HG03354 (cell line): Measurements from ENCODE around the gene APC2.
"Not testable (repeated sequence)": the region's sequence is repeated elsewhere in the genome, so short reads cannot be mapped to it uniquely, and the experiment has no call there.

Experiments
- ATAC-seq: cut with Tn5 transposase; IDR thresholded peaks from one replicate; pipeline ENCODE4 v1.9.1; 2021; ENCODE audit warnings: mild to moderate bottlenecking; ENCODE audit not compliant: unreplicated experiment, poor library complexity, severe bottlenecking

The APC2 gene

DNA sequence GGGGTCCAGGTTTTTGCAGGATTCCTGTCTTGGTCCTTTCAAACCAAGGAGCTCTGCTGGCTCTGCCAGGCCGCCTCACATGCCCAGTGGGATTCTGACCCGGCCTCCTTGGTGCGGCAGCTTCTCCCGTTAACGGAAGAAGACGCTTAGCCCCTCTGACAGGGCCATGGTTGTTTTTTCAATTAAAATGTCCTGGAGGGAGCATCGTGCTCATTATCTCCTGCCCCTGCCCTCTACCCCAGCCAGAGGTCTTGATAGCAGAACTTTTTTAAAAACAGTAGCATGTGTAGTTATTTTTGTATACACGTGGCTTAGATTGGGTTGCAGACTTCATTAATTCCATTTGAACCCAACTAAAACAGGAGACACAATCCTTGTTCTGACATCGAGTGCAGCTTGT, 23.2 kb upstream of the APC2 start:
- ATAC-seq = no peak

DNA sequence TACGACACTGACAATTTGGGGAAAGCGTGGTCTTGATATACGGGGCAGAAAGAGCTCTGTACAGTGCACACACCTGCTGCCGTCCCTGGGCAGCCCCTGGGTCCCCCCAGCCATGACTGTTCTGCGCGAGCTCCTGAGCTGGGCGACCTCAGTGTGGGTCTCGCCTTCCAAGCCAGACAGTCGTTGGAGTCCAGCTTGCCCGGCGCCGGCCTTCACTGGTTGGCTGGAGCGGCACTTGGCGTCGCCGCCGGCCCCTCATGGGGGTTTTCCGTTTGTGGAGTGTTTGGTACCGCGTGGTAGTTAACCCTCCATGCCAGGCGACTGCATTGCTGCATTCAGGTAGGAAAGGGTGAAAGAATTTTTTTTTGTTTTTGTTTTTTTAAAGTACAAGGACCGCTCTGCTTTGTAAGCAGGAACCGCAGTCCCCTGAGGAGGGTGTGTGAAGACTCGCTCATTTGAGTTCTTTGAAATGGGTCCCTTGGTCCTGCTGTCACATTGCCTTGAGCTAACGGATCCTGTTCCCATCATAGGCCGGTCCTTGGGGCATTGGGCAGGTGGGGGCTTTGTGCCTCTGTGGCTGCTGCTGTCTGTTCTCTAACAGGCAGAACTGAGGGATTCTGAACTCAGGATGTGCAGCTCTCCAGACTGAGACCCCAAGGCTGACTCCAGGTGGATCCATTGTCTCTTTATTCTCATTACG, 22.6 kb upstream of the APC2 start:
- ATAC-seq = no peak

DNA sequence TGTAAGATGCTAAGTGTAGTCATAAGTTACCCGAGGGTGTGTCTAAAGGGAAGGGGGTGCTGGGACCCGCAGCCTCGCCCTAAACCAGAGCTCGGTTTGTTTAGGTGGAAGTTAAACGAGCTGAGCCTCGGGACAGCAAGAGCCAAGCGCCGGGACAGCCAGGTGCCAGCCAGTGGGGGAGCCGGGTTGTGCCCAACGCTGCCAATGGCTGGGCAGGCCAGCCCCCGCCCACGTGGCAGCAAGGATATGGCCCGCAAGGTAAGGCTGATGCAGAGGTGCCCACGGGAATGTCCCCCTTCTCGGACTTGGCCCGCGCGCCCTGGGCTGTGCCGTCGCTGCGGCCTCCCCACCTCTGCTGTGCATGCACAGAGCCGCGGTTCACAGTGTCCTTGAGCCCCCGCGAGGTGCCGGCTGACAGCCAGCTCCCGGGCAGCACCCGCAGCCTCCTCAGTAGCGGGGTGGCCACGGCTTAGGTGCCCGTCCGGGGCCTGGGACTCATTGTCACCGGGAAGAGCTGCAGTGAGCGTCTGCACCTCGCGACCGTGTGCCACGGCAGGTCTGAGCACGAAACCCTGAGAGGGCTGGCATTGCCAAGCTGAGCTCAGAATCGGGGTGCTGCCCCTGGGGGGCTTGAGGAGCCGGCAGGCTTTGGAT, 21.1 kb upstream of the APC2 start:
- no peak for ATAC-seq

DNA sequence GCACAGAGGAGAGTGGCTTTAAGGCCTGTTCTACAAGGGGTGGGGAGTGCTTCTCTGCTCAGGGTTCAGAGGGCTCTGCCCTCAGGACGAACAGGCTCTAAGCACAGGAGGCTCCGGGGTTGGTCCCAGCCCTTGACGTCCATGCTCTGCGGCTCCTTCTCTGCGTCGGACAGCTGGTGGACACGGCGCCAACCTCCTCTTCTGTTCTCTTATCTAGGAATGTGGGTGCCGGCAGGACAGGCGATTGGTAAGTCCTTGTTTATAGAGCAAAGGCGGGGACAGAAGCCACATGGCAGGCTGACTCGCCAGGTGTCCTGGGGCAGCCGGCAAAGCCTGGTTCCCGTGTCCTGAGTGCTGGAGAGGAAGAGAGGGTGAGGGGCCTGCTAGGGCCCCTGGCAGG, 20.2 kb upstream of the APC2 start:
- ATAC-seq = no peak

DNA sequence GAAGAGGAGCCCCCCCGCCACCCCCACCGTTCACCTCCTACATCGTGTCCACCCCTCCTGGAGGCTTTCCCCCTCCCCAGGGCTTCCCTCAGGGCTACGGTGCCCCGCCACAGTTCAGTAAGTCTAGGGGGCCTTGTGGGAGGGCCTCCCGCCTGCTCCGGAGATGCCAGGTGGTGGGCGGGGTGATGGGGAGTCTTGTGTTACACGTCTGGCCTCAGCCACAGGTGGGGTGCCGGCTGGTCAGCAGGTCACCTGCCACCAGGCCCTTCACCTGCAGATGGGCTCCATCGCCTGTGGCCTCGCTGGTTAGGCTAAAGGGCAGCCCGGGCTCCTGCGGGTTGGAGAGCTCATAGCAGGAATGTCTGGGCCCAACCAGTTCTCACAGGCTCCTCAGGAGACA, 19.7 kb upstream of the APC2 start:
- ATAC-seq = no peak

DNA sequence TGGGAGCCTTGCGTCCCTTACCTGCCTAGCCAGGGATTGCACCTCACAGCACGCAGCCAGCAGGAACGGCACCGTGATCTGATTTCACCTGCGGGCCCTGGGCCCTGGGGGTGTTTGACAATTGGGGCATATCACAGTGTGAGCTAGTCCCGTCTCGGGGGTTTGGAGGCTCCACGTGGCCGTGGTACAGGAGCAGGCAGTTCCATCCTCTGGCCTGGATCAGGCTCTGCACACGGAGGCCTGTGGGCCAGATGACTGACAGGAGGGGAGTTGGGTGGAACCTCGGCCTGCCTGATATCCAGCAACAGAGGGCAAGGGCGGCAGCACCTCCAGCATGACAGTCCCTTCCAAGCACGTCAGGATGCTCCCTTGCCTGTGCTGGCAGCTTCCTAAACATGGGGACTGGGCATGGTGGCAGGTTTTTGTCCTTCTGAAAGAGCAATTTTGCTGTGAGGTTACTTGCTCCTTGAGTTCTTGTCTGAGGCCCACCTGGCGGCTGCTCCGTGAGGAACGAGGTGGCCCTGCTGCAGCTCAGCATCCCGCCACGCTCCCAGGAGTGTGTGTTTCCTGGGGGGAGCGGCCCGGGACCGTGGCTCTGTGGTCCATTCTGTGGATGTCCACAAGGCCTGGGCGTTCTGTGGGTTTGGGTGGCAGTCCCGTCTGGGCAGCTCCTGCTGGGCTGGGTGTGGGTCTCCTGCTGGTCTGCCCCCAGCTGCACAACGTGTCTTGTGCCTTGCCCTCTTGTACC, 18.0 kb upstream of the APC2 start:
- no peak for ATAC-seq

DNA sequence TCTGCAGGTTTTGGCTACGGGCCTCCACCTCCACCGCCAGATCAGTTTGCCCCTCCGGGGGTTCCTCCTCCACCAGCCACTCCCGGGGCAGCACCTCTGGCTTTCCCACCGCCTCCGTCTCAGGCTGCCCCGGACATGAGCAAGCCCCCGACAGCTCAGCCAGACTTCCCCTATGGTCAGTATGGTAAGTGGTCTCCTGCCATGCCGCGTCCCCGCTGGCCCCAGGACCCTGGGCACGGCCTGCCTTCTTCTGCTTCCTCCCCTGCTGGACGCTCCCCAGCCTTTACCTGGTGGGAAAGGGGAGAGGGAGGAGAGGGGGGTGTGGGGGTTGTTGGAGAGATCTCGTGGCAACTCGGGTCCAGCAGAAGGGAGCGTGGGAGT, 17.4 kb upstream of the APC2 start:
- no peak for ATAC-seq

DNA sequence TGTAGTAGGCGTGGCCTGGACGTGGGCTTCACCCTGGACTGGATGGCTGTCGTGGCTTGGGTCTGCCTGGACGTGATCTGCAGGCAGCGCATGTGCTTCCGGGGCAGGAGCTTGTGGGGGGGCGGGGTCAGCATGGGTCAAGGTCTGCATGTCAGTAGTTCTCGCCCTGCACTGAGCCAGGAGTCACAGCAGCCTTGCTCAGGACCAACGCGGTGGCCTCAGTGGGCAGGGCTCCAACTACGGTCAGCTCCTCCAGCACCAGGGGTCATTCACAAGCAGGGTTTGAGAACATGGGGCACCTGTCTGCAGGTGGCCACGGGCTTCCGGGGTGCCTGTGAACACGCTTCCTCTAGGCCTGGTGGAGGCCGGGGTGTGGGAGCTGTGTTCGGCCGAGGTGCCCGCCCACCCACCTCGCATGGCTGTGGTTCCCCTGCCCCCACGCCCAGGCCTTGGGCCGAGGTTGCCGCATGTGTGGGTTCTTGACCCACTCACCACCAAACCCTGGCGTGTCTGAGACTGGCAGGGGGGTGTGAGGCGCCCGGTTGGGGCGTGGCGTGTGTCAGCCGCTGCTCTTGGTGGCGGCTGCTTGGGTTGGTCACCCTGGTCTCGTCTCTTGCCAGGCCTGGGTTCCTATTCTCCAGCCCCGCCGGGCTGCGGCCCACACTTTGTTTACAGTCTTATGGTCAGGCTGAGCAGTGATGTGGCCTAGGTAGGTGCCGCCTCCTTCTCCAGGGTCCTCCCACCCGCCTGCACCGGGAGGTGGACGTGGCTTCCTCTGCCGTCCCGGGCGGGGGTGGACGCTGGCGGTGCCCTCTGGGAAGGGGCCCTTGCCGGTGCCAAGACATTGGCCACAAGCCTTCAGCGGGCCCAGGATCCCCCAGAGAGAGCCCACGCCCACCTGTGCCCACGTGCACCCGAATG, 16.5 kb upstream of the APC2 start:
- ATAC-seq = no peak

DNA sequence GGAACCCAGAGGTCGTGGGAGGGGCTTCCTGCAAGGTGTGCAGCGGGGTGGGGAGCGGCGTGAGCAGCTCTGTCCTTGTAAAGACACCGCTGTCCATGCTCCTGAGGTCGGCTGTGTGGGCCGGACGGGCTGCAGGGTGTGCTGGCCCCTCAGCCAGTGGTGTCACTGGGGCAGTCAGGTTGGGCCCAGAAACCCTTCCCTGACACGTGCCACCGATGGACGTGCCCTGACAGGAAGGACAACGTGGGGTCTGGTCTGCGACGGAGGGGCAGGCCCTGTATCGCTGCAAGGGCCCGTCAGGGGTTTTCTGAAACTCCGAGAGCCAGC, 15.9 kb upstream of the APC2 start:
- no peak for ATAC-seq

DNA sequence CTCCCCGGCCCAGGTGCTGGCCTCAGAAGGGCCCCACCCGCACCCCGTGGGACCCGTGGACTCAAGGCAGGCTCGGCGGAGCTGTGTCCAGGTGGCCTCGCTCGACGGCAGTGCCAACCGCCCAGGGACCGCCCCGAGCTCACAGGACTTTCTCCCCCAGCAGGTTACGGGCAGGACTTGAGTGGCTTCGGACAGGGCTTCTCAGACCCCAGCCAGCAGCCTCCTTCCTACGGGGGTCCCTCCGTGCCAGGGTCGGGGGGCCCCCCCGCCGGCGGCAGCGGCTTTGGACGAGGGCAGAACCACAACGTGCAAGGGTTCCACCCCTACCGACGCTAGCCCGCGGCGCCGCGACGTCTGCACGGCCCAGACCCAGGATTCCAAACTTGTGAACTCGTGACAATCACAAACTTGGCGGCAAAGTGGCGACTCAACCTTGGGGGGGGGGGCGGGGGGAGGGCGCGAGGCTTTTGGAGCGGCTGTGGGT, 15.3 kb upstream of the APC2 start:
- no peak for ATAC-seq

DNA sequence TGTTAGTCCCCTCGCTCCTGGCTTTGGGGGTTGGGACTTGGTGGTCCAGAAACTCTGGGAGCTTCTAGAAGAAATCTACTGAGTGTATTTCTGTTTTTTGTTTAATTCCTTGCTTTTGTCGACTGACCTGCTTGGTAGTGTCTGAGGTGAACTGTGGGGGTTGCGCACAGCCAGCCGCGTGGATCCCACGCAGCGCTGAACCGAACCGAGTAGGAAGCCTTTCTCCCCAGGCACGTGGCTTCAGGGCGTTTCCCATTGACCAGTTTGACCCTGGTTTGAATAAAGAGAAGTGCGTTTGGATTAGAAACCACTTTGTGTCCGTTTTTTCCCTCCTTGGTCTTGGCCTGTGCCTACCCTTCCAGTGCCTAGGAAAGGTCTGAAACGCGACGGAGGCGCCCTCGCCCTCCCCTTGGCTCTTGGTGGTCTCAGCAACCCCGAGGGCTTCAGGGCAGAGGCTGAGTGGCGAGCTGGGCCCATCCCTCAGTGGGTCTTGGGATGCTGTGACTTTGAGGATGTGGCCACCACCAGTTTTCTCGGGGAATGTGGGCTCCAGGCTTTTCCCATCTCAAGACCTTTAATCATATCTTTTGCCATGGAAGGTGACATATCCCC, 14.4 kb upstream of the APC2 start:
- no peak for ATAC-seq

DNA sequence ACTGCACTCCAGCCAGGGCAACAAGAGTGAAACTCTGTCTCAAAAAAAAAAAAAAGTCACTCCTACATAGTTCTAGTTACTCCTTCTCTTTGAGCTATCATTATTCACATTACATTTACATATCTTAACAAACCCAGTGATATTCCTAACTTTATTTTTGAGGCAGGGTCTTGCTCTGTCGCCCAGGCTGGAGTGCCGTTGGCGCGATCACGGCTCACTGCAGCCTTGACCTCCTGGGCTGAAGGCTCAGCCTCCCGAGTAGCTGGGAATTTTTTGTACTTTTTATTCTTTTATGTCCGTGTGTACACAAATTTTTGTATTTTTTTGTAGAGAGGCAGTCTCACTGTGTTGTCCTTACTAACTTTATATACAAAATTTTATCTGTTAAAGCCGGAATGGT, 12.3 kb upstream of the APC2 start:
- no peak for ATAC-seq

DNA sequence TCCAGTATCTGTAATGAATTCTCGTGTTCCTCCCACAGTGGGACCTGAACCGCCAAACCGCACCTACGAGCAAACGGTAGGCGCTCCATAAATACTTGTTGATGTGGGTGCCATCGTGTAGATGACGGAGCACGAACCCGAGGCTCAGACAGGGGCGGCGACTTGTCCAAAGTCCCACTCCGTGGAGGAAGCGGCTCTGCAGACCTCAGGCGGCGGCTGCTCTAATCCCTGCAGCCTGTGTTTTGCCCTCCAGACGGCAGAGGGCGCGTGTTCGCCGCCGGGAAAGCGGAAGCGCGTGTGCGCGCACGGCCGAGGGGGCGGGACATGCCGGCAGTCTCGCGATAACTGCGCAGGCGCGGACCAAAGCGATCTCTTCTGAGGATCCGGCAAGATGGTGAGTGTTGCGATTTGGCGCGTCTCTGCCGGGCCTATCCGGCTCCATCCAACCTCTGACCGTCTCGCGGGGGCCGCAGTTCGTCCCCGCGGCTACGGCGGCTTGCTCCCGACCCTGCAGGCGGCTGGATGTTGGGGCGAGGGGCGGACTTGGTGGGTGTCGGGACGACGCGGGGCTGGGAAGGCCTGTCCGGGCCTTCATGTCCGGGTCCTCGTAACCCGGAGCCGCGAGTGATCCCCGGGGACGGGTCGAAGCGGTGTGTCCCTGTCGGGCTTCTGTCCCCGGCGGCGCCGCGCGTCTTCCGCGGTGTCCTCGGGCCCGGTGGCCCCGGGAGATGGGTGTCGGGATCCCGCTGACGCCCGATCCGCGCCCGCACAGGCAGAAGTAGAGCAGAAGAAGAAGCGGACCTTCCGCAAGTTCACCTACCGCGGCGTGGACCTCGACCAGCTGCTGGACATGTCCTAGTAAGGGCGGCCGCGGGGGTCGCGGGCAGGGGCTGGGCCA, 11.6 kb upstream of the APC2 start, which contains the start of gene RPS15:
RPS15 (plus strand) TSS at position 362 of the 898 bp plus-strand sequence; CDS start at position 392, 30 bp downstream.
- ATAC-seq = peak; percentile 85

DNA sequence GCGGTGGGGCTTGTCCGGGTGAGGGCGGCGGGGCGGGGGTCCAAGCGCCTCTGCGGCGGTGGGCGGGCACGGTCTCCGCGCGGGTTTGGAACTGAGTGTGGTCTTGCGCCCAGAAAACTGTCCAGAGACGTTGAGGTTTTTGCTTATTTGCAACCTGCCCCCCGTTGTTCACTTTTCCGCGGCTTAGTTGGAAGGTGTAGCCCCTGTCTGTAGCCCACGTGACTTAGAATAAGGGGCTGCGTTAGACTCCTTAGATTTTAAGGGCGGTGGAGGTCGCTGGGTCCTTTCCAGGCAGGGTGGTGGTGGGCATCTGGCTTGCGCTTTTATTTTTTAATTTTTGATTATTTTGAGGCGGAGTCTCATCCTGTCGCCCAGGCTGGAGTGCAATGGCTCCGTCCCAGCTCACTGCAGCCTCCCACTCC, 11.0 kb upstream of the APC2 start:
- peak; percentile 2 for ATAC-seq

DNA sequence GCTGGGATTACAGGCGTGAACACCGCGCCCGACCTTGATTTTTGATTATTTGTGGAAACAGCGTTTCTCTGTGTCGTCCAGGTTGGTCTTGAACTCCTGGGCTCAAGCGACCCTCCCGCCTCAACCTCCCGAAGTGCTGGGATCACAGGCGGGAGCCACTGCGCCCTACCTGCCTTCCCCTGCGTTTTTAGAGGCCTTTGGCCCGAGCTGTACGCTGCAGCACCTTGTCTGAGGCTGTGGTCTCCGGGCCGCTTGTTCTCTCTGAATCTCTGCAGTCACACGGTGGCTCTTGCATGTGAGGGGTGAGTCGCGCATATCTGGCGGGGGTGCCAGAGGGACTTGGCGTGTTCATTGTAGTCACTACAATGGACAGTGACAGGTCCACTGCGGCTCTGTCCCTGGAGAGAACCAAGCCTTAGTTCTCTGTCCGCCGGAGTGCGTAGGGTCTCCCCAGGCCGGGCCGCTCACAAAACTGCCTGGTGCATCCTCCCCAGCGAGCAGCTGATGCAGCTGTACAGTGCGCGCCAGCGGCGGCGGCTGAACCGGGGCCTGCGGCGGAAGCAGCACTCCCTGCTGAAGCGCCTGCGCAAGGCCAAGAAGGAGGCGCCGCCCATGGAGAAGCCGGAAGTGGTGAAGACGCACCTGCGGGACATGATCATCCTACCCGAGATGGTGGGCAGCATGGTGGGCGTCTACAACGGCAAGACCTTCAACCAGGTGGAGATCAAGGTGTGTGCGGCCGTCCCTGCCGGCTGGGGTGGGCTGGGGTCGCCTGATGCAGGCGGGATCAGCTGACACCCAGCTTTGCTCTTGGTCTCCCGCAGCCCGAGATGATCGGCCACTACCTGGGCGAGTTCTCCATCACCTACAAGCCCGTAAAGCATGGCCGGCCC, 10.2 kb upstream of the APC2 start:
- ATAC-seq = not testable (repeated sequence)

DNA sequence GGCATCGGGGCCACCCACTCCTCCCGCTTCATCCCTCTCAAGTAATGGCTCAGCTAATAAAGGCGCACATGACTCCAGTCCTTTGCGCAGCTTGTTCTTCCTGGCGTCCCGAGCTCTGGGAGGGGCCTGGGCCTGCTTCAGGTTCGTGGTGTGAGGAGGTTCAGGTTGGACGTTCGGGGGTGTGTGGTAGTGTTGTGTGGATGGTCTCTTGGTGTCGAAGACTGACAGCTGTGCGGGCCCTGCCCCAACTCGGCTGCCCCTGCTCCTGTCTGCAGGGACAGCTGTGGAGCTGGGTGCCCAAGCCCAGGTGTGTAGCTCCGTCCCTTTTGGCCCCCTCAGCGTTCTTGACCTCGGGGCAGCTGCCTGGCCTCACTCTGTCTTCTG, 9.5 kb upstream of the APC2 start:
- no peak for ATAC-seq

DNA sequence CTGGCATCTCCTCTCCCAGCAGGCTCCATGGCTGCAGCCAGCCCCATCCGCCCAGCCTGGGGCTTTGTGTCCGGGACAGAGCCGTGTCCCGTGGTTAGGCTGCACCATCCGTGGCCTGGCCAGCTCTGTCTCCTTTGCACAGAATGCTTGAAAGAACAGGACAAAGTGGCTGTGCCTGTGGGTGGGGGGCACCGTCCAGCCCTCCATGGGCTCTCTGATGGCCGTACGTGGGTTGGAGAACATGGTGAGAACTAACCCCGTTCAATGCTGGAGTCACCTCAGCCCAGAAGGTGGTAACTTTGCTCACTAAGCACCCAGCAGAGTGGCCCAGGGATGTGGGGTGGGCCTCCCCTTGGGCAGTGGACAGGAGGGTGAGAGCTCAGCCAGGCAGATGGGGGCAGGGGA, 8.9 kb upstream of the APC2 start:
- ATAC-seq = no peak
